Tibial nerve (tissue), 3 donors: ENCODE results near the gene TP53I11.

Source experiments
- CTCF ChIP-seq, 5 experiments: fragments of 200-600 bp in 3 of 5; fragments of 450-650 bp in 2 of 5; sonication (generic) in 3 of 5; IDR thresholded peaks; one replicate each; pipeline ENCODE4 v1.5.1; 2016 to 2019; ENCODE audit warnings: antibody characterized with exemption in 5 of 5, mild to moderate bottlenecking in 3 of 5, moderate library complexity in 2 of 5
- POLR2A ChIP-seq, 2 donors: fragments of 450-650 bp; IDR thresholded peaks; one replicate each; pipeline ENCODE4 v1.6.1; 2017; ENCODE audit warnings: antibody characterized with exemption in 2 of 2, mild to moderate bottlenecking in 2 of 2, moderate library complexity in 2 of 2

GRCh38 chr11:44903518-44903917 lies 47.2 kb downstream of the TP53I11 start:
- no peak for TF ChIP-seq CTCF (IDR thresholded peaks at IDR 0.05)
- TF ChIP-seq POLR2A (IDR thresholded peaks at IDR 0.05): no peak
